Neuronal stem cell (in vitro differentiated cells): ENCODE measurements around the gene TLL2.

Experiments used
- DNase-seq: peaks from one replicate; pipeline ENCODE4 v3.0.0-alpha.2; 2013; ENCODE audit warnings: low spot score
- H2AFZ ChIP-seq: one replicate; pipeline ENCODE4 v1.6.1; 2013; ENCODE audit warnings: mild to moderate bottlenecking, low read length, inconsistent platforms
- H2AK5ac ChIP-seq: 2 replicates; pipeline ENCODE4 v1.6.1; 2013; ENCODE audit warnings: low read depth, mild to moderate bottlenecking, inconsistent platforms, low read length, moderate library complexity, mixed read lengths
- H2BK120ac ChIP-seq: 2 replicates; pipeline ENCODE4 v1.6.1; 2013; ENCODE audit warnings: low read depth, mild to moderate bottlenecking, inconsistent platforms, low read length, moderate library complexity, mixed read lengths
- H2BK12ac ChIP-seq: one replicate; pipeline ENCODE4 v1.6.1; 2013; ENCODE audit warnings: low read length, inconsistent platforms
- H2BK15ac ChIP-seq: 2 replicates; pipeline ENCODE4 v1.6.1; 2013; ENCODE audit warnings: mild to moderate bottlenecking, low read length, inconsistent platforms, mixed read lengths
- H2BK5ac ChIP-seq: one replicate; pipeline ENCODE4 v1.6.1; 2013; ENCODE audit warnings: inconsistent platforms, mild to moderate bottlenecking, low read length, moderate library complexity
- H3K14ac ChIP-seq: one replicate; pipeline ENCODE4 v1.6.1; 2013; ENCODE audit warnings: low read length, inconsistent platforms
- H3K18ac ChIP-seq: 2 replicates; pipeline ENCODE4 v1.6.1; 2013; ENCODE audit warnings: low read length, inconsistent platforms
- H3K23ac ChIP-seq: 2 replicates; pipeline ENCODE4 v1.6.1; 2013; ENCODE audit warnings: low read depth, mild to moderate bottlenecking, mixed read lengths, low read length, inconsistent platforms; ENCODE audit not compliant: poor library complexity
- H3K27ac ChIP-seq: replicated peaks from 3 replicates; pipeline ENCODE4 v1.5.1; 2013; ENCODE audit warnings: low read length, inconsistent platforms
- H3K27me3 ChIP-seq, 3 experiments: 2 replicates each; pipeline ENCODE4 v1.6.1; 2013; ENCODE audit warnings: low read length in 3 of 3, mild to moderate bottlenecking in 2 of 3, inconsistent platforms in 1 of 3, low read depth in 1 of 3, mixed read lengths in 1 of 3, moderate library complexity in 1 of 3; ENCODE audit not compliant: control insufficient read depth in 3 of 3, insufficient read depth in 3 of 3
- H3K36me3 ChIP-seq, 2 donors: replicated peaks in 1 of 2; 2 replicates each; pipeline ENCODE4 v1.6.1; 2013; ENCODE audit warnings: low read length in 2 of 2; ENCODE audit not compliant: control insufficient read depth in 2 of 2, insufficient read depth in 2 of 2
- H3K4ac ChIP-seq: 2 replicates; pipeline ENCODE4 v1.6.1; 2013; ENCODE audit warnings: inconsistent platforms, mild to moderate bottlenecking, low read length, moderate library complexity
- H3K4me1 ChIP-seq, 2 donors: 1 replicate in 1 of 2; 2 replicates in 1 of 2; pipeline ENCODE4 v1.6.1; 2013; ENCODE audit warnings: low read length in 2 of 2, low read depth in 1 of 2; ENCODE audit not compliant: control insufficient read depth in 2 of 2, insufficient read depth in 1 of 2
- H3K4me2 ChIP-seq: one replicate; pipeline ENCODE4 v1.6.1; 2013; ENCODE audit warnings: mild to moderate bottlenecking, low read length, inconsistent platforms; ENCODE audit not compliant: insufficient read depth, poor library complexity, severe bottlenecking
- H3K4me3 ChIP-seq, 2 donors: 2 replicates each; pipeline ENCODE4 v1.5.1; 2013; ENCODE audit warnings: low read length in 2 of 2, mild to moderate bottlenecking in 2 of 2, inconsistent platforms in 1 of 2, moderate library complexity in 1 of 2
- H3K79me1 ChIP-seq: one replicate; pipeline ENCODE4 v1.6.1; 2013; ENCODE audit warnings: low read depth, mild to moderate bottlenecking, inconsistent platforms, low read length, moderate library complexity
- H3K9ac ChIP-seq: one replicate; pipeline ENCODE4 v1.6.1; 2013; ENCODE audit warnings: mild to moderate bottlenecking, low read depth, low read length, inconsistent platforms; ENCODE audit not compliant: poor library complexity
- H3K9me3 ChIP-seq, 2 donors: replicated peaks in 1 of 2; 2 replicates each; pipeline versions ENCODE3 to v1.6.1; 2013; ENCODE audit warnings: low read length in 2 of 2, mild to moderate bottlenecking in 2 of 2, inconsistent platforms in 1 of 2, low read depth in 1 of 2, mixed read lengths in 1 of 2, moderate library complexity in 1 of 2; ENCODE audit not compliant: control insufficient read depth in 2 of 2, insufficient read depth in 1 of 2
- H4K8ac ChIP-seq: one replicate; pipeline ENCODE4 v1.6.1; 2013; ENCODE audit warnings: low read depth, mild to moderate bottlenecking, inconsistent platforms, low read length, moderate library complexity
- H4K91ac ChIP-seq: one replicate; pipeline ENCODE4 v1.6.1; 2013; ENCODE audit warnings: low read length, low read depth, mild to moderate bottlenecking, inconsistent platforms; ENCODE audit not compliant: poor library complexity
- WGBS, 2 donors: extraction: QIAGEN DNeasy Blood & Tissue Kit; methylation state at CpG; one replicate each; pipeline ENCODE4 v1.1.7; 2013; ENCODE audit warnings: missing lambda C conversion rate in 2 of 2, mixed read lengths in 1 of 2; ENCODE audit not compliant: insufficient read length in 2 of 2, insufficient replicate concordance in 1 of 2; ENCODE audit errors: extremely low coverage in 2 of 2; 5-methylcytosine and 5-hydroxymethylcytosine counted together

The TLL2 gene

GRCh38 chr10:96488161-96488935 lies 25.4 kb downstream of the TLL2 start:
- Histone ChIP-seq H3K4ac (no peak overlapping the region), H3K27ac (no peak overlapping the region), H4K91ac (no peak overlapping the region), H2BK12ac (no peak overlapping the region), H3K14ac (no peak overlapping the region), H2BK120ac (no peak overlapping the region), H3K36me3 (no peaks in the 10 kb centered on the region), H2BK15ac (no peak overlapping the region), H3K79me1 (no peaks in the 10 kb centered on the region), H3K27me3 (no peaks in the 10 kb centered on the region), H3K4me3 (no peak overlapping the region), H3K23ac (no peak overlapping the region), H3K9me3 (no peaks in the 10 kb centered on the region), H3K18ac (peak overlapping the region; percentile 70), H2AFZ (no peak overlapping the region), H3K4me2 (no peak overlapping the region), H2AK5ac (no peak overlapping the region), H2BK5ac (no peak overlapping the region), H3K4me1 (no peaks in the 10 kb centered on the region), H4K8ac (no peak overlapping the region), H3K9ac (no peak overlapping the region)
- no CpG with 5 or more reads among the region's 14 CpGs for WGBS, 2 donors
- no peak for DNase-seq

- Histone ChIP-seq H3K18ac (no peak overlapping the region), H3K9ac (no peak overlapping the region), H3K4me3 (no peak overlapping the region), H3K27me3 (no peaks in the 10 kb centered on the region), H3K36me3 (no peaks in the 10 kb centered on the region), H3K4me1 (no peaks in the 10 kb centered on the region), H3K4me2 (no peak overlapping the region), H3K27ac (no peak overlapping the region), H4K91ac (no peak overlapping the region), H3K9me3 (no peaks in the 10 kb centered on the region), H3K4ac (no peak overlapping the region), H3K23ac (no peak overlapping the region), H3K14ac (no peak overlapping the region), H2BK12ac (no peak overlapping the region), H2BK15ac (no peak overlapping the region), H2BK120ac (no peak overlapping the region), H3K79me1 (no peaks in the 10 kb centered on the region), H2AFZ (no peak overlapping the region), H2AK5ac (no peak overlapping the region), H2BK5ac (no peak overlapping the region), H4K8ac (no peak overlapping the region)
- no CpG with 5 or more reads among the region's 4 CpGs for WGBS, 2 donors
- DNase-seq = no peak
Measured at GRCh38 chr10:96482815-96483588, 30.7 kb downstream of the TLL2 start.

- WGBS, 2 donors = no CpG with 5 or more reads among the region's 9 CpGs
- Histone ChIP-seq H3K23ac (no peak overlapping the region), H3K14ac (no peak overlapping the region)
Measured at GRCh38 chr10:96478355-96478754, 35.4 kb downstream of the TLL2 start.

GRCh38 chr10:96473866-96474265 lies 39.9 kb downstream of the TLL2 start:
- no peaks in the 10 kb centered on the region for H3K36me3 ChIP-seq
- no peak overlapping the region for H2BK120ac ChIP-seq
- no peak overlapping the region for H3K4me3 ChIP-seq
- H3K4me1 ChIP-seq = peaks cover 0 to 12% of the 10 kb centered on the region in 2 donors
- no peak overlapping the region for H2BK5ac ChIP-seq
- H3K27me3 ChIP-seq = peaks cover 0 to 26% (median 0%) of the 10 kb centered on the region in 3 experiments
- DNase-seq = peak; percentile 39
- no peaks in the 10 kb centered on the region for H3K79me1 ChIP-seq
- H2AFZ ChIP-seq = no peak overlapping the region
- no peak overlapping the region for H3K9ac ChIP-seq
- no peak overlapping the region for H2BK12ac ChIP-seq
- no CpG with 5 or more reads among the region's 9 CpGs for WGBS, 2 donors
- no peak overlapping the region for H2AK5ac ChIP-seq
- H3K9me3 ChIP-seq = peaks cover 0 to 4% of the 10 kb centered on the region in 2 donors
- no peak overlapping the region for H4K91ac ChIP-seq
- H3K4me2 ChIP-seq = no peak overlapping the region
- H3K23ac ChIP-seq = no peak overlapping the region
- no peak overlapping the region for H3K18ac ChIP-seq
- H3K4ac ChIP-seq = no peak overlapping the region
- no peak overlapping the region for H3K14ac ChIP-seq
- no peak overlapping the region for H4K8ac ChIP-seq
- H2BK15ac ChIP-seq = no peak overlapping the region
- H3K27ac ChIP-seq = no peak overlapping the region

More at GRCh38 chr10:96478355-96478754, 35.4 kb downstream of the TLL2 start:
- no peak overlapping the region for H2BK120ac ChIP-seq
- H3K4me2 ChIP-seq = no peak overlapping the region
- no peak overlapping the region for H2BK15ac ChIP-seq
- H3K4ac ChIP-seq = no peak overlapping the region
- H2AK5ac ChIP-seq = no peak overlapping the region
- no peak overlapping the region for H4K91ac ChIP-seq
- H4K8ac ChIP-seq = no peak overlapping the region
- no peak overlapping the region for H3K9ac ChIP-seq
- H3K4me3 ChIP-seq = no peak overlapping the region
- H3K9me3 ChIP-seq = peaks cover 0 to 4% of the 10 kb centered on the region in 2 donors
- H3K79me1 ChIP-seq = no peaks in the 10 kb centered on the region
- DNase-seq = no peak
- H3K18ac ChIP-seq = no peak overlapping the region
- peaks cover 0 to 21% (median 0%) of the 10 kb centered on the region in 3 experiments for H3K27me3 ChIP-seq
- H2BK5ac ChIP-seq = no peak overlapping the region
- no peak overlapping the region for H2AFZ ChIP-seq
- no peak overlapping the region for H3K27ac ChIP-seq
- no peaks in the 10 kb centered on the region for H3K36me3 ChIP-seq
- H2BK12ac ChIP-seq = no peak overlapping the region
- peaks cover 0 to 10% of the 10 kb centered on the region in 2 donors for H3K4me1 ChIP-seq
